B cell (primary cell): ENCODE results near the gene CEBPZOS. TPM values are rescaled to one million over a fixed set of nuclear protein-coding genes. Genes with fewer than 3 reads are reported as not detected.
A peak's percentile ranks its signal among the peaks of the same experiment; 100 is the strongest.

Experiments used
- ATAC-seq: fragments of 200-7000 bp; cut with Tn5 transposase; one replicate; pipeline ENCODE4 v1.10.0; 2021; ENCODE audit warnings: low read depth, mild to moderate bottlenecking, moderate number of reproducible peaks, moderate library complexity
- CTCF ChIA-PET: fragments of 350-600 bp; sonication (Branson Sonifier 250); formaldehyde crosslinking; loops from one replicate; lab custom pipeline; 2021; ENCODE audit warnings: antibody characterized with exemption, inconsistent platforms; lab: Charles Lee
- POLR2A ChIA-PET: fragments of 350-600 bp; sonication (Branson Sonifier 250); formaldehyde crosslinking; loops from one replicate; lab custom pipeline; 2021; ENCODE audit warnings: antibody characterized with exemption; lab: Charles Lee
- DNase-seq: peaks from one replicate; pipeline ENCODE4 v3.0.0; 2013
- H2AFZ ChIP-seq: 2 replicates; pipeline ENCODE4 v1.6.1; 2012; ENCODE audit warnings: mild to moderate bottlenecking, low read depth, low read length; ENCODE audit not compliant: insufficient read depth, poor library complexity, severe bottlenecking
- H3K27ac ChIP-seq, 2 donors: 1 replicate in 1 of 2; 2 replicates in 1 of 2; pipeline ENCODE4 v1.5.1; 2012 to 2013; ENCODE audit warnings: low read length in 2 of 2, mild to moderate bottlenecking in 2 of 2, moderate library complexity in 1 of 2
- H3K27me3 ChIP-seq, 4 experiments: fragments of 200-600 bp in 1 of 4; sonication (generic) in 1 of 4; replicated peaks in 1 of 4; 1 replicate in 2 of 4; 2 replicates in 2 of 4; pipeline versions ENCODE4 v1.6.1 to v1.7.0; 2013 to 2016; ENCODE audit warnings: low read length in 3 of 4, mild to moderate bottlenecking in 2 of 4, mixed read lengths in 1 of 4, moderate library complexity in 1 of 4; ENCODE audit not compliant: insufficient read depth in 4 of 4, control insufficient read depth in 3 of 4; ENCODE audit errors: control extremely low read depth in 1 of 4
- H3K36me3 ChIP-seq, 2 experiments: replicated peaks in 1 of 2; 1 replicate in 1 of 2; 2 replicates in 1 of 2; pipeline versions ENCODE4 v1.6.1 to v1.7.1; 2013; ENCODE audit warnings: low read length in 1 of 2; ENCODE audit not compliant: insufficient read depth in 2 of 2, control insufficient read depth in 1 of 2; ENCODE audit errors: control extremely low read depth in 1 of 2, extremely low read depth in 1 of 2
- H3K4me1 ChIP-seq, 2 donors: fragments of 200-600 bp in 1 of 2; sonication (generic) in 1 of 2; 1 replicate in 1 of 2; 2 replicates in 1 of 2; pipeline versions ENCODE4 v1.5.1 to v1.6.1; 2013 to 2017; ENCODE audit warnings: low read length in 2 of 2; ENCODE audit not compliant: control insufficient read depth in 2 of 2, insufficient read depth in 2 of 2
- H3K4me2 ChIP-seq: replicated peaks from 2 replicates; pipeline ENCODE3; 2012; ENCODE audit warnings: mild to moderate bottlenecking, low read depth, low read length; ENCODE audit not compliant: poor library complexity, severe bottlenecking
- H3K4me3 ChIP-seq, 5 experiments: fragments of 200-600 bp in 1 of 5; sonication (generic) in 1 of 5; 1 replicate in 3 of 5; 2 replicates in 2 of 5; pipeline versions ENCODE4 v1.5.1 to v1.7.0; 2011 to 2016; ENCODE audit warnings: low read length in 4 of 5, mild to moderate bottlenecking in 4 of 5, low read depth in 2 of 5, control low read depth in 1 of 5, moderate library complexity in 1 of 5; ENCODE audit not compliant: insufficient read depth in 1 of 5; ENCODE audit errors: control extremely low read depth in 1 of 5, extremely low read depth in 1 of 5
- H3K79me2 ChIP-seq: fragments of 200-600 bp; sonication (generic); one replicate; pipeline ENCODE4 v1.6.0; 2016; ENCODE audit warnings: low read length; ENCODE audit not compliant: control insufficient read depth, insufficient read depth
- H3K9ac ChIP-seq: fragments of 200-600 bp; sonication (generic); 2 replicates; pipeline ENCODE4 v1.6.1; 2017; ENCODE audit warnings: mild to moderate bottlenecking, low read length, moderate library complexity
- H3K9me3 ChIP-seq, 3 donors: one replicate each; pipeline versions ENCODE4 v1.6.1 to v1.7.1; 2013; ENCODE audit warnings: low read length in 2 of 3; ENCODE audit not compliant: control insufficient read depth in 2 of 3, insufficient read depth in 1 of 3; ENCODE audit errors: control extremely low read depth in 1 of 3
- H4K20me1 ChIP-seq: 2 replicates; pipeline ENCODE4 v1.6.0; 2012; ENCODE audit warnings: mild to moderate bottlenecking, low read length; ENCODE audit not compliant: insufficient read depth, control insufficient read depth, poor library complexity, severe bottlenecking
- H3K27ac Mint-ChIP-seq: one replicate; pipeline ENCODE4 v1.8.0; 2021; ENCODE audit warnings: mixed read lengths
- H3K27me3 Mint-ChIP-seq: one replicate; pipeline ENCODE4 v1.8.0; 2021; ENCODE audit warnings: mixed read lengths
- H3K4me1 Mint-ChIP-seq: one replicate; pipeline ENCODE4 v1.8.0; 2021; ENCODE audit warnings: mixed read lengths
- H3K4me3 Mint-ChIP-seq: one replicate; pipeline ENCODE4 v1.8.0; 2021; ENCODE audit warnings: mixed read lengths
- H3K9me3 Mint-ChIP-seq: one replicate; pipeline ENCODE4 v1.8.0; 2022; ENCODE audit warnings: mixed read lengths; ENCODE audit not compliant: insufficient read depth
- CTCF ChIP-seq: fragments of 200-600 bp; IDR thresholded peaks from one replicate; pipeline ENCODE4 v1.8.0; 2022; ENCODE audit warnings: antibody characterized with exemption, mild to moderate bottlenecking
- EZH2 ChIP-seq: IDR thresholded peaks from 2 replicates; pipeline ENCODE4 v1.6.1; 2012; ENCODE audit warnings: borderline replicate concordance, low read depth, mild to moderate bottlenecking, moderate library complexity, low read length; ENCODE audit not compliant: insufficient read depth, poor library complexity, severe bottlenecking
- WGBS: methylation state at CpG from one replicate; pipeline ENCODE4 v1.1.5; 2013; ENCODE audit warnings: missing lambda C conversion rate; ENCODE audit not compliant: insufficient coverage; 5-methylcytosine and 5-hydroxymethylcytosine counted together
- intact Hi-C: fragments of 100-400 bp; cut with micrococcal nuclease; formaldehyde crosslinking; loops from one replicate; pipeline ENCODE4 v1.10.0; 2022
- polyA plus RNA-seq: library from polyadenylated mRNA; depleted of rRNA; stranded (reverse); fragments of >200 nt; gene quantifications from 2 replicates; pipeline ENCODE4 v1.2.3, GENCODE V29; 2012
- total RNA-seq, 2 donors: library from RNA; stranded (reverse); fragments of 120-200 nt in 1 of 2; gene quantifications; 1 replicate in 1 of 2; 2 replicates in 1 of 2; pipeline versions ENCODE4 v1.2.3 to v1.2.4, GENCODE V29; 2013 to 2022

The CEBPZOS gene
- total and polyA plus RNA-seq, 2 donors (not counting 1 experiment from before 2014, with no cell fraction given): 17.6 to 36.7 TPM

DNA sequence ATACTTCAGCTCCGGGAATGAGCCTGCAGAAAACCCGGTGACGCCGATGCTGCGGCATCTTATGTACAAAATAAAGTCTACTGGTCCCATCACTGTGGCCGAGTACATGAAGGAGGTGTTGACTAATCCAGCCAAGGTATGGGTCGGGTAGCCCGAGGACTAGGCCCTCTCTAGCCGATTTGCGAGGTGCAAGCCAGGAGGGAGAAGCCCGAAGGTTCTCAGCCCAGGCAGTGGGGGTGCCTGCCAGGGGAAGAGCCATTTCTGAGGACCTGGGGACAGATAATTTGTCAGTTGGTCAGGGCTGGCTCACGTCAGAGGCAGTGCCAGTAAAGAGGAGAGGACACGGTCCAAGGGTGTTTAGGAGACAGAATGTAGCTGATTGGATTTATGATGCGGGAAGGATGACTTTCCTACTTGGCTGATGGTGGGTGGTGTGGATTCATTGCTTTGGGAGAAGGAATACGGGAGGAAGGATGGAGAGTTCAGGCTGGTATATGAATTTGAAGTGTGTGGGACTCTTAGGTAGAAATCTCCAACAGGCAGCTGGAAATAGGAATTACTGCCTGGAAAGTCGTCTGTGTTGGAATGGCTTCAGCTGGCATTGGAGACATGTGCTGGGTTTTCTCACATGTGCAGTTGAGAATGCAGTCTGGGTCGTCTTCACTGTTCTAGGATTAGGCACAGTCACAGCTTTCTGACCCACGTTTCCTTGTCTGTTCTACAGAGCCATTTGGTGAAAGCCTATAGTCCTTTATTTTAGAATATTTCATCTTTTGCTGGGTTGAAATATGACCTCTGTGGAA is 36.0 kb downstream of the CEBPZOS start:
- WGBS: 27% methylated on average over 18 of the region's 18 CpGs
- H3K27me3 ChIP-seq: no peaks in the 10 kb centered on the region
- CTCF ChIA-PET: interaction anchor here (1.1 to 1.4 kb wide), 2 partner anchors 12 to 22 kb away, joined by 3 read pairs; no protein-coding TSS in a partner anchor
- intact Hi-C loops: loop anchor here (5.0 kb wide), 1 partner anchor 265 kb away; the partner anchor contains the start of gene STRN
- DNase-seq: no peak
- POLR2A ChIA-PET: interaction anchor here (0.6 to 1.7 kb wide), 3 partner anchors 12 to 35 kb away, joined by 3 to 4 read pairs (median 4); no protein-coding TSS in a partner anchor
- H3K4me2 ChIP-seq: peak overlapping the region; percentile 80
- H3K9me3 ChIP-seq: no peaks in the 10 kb centered on the region
- H3K27ac ChIP-seq: peak overlapping the region; percentile 85 to 90
- peaks cover under 1 to 20% of the 10 kb centered on the region in 2 experiments for H3K36me3 ChIP-seq
- H3K4me3 Mint-ChIP-seq: no peak overlapping the region
- H3K27ac Mint-ChIP-seq: no peak overlapping the region
- H3K4me3 ChIP-seq: peak overlapping the region; percentile 76 to 95 (median 91)
- peaks cover 12% of the 10 kb centered on the region for H4K20me1 ChIP-seq
- H3K79me2 ChIP-seq: peaks cover 79% of the 10 kb centered on the region
- no peaks in the 10 kb centered on the region for H3K9me3 Mint-ChIP-seq
- TF ChIP-seq CTCF (no peak), EZH2 (no peak)
- no peaks in the 10 kb centered on the region for H3K27me3 Mint-ChIP-seq
- H3K4me1 ChIP-seq: peaks cover 26 to 28% of the 10 kb centered on the region in 2 donors
- H2AFZ ChIP-seq: peak overlapping the region; percentile 86
- peak overlapping the region; percentile 94 for H3K9ac ChIP-seq
- ATAC-seq: no peak
- H3K4me1 Mint-ChIP-seq: peaks cover 12% of the 10 kb centered on the region

DNA sequence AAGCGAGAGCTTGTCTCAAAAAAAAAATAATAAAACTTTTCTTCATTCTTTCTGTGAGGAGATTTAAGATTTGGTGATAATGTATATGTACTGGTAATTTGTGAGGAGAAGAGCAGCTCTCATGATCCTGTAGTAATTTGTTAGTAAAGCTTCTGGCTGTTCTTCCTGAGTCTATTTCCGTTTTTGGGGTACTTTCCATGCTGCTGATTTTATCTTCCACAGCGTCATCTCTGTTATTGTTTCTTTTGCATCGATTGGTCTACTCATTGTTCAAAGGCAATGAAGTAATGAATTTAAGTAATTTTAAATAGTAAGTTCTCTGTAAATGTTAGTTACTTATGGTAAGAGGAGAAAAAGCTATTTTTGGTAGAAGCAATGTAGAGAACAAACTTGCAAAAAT is 47.1 kb downstream of the CEBPZOS start:
- ChIA-PET CTCF (interaction anchor here (0.7 kb wide), 1 partner anchor 633 kb away, joined by 3 read pairs; no protein-coding TSS in a partner anchor), POLR2A (no interaction called here)
- Histone ChIP-seq H3K4me2 (no peak overlapping the region), H3K79me2 (no peaks in the 10 kb centered on the region), H3K9ac (no peak overlapping the region), H3K27ac (no peak overlapping the region), H4K20me1 (no peaks in the 10 kb centered on the region), H3K4me3 (no peak overlapping the region), H3K9me3 (no peaks in the 10 kb centered on the region), H3K36me3 (peaks cover 25 to 66% of the 10 kb centered on the region in 2 experiments), H3K4me1 (no peaks in the 10 kb centered on the region), H3K27me3 (no peaks in the 10 kb centered on the region), H2AFZ (no peak overlapping the region)
- intact Hi-C loops: loop anchor here (5.0 kb wide), 1 partner anchor 39 kb away; no protein-coding TSS in a partner anchor
- peak overlapping the region; percentile 41 for H3K27ac Mint-ChIP-seq
- no peaks in the 10 kb centered on the region for H3K9me3 Mint-ChIP-seq
- ATAC-seq: no peak
- peaks cover 2% of the 10 kb centered on the region for H3K4me1 Mint-ChIP-seq
- no peak for DNase-seq
- TF ChIP-seq EZH2: no peak
- TF ChIP-seq CTCF: no peak
- H3K4me3 Mint-ChIP-seq: no peak overlapping the region
- WGBS: no CpG with 5 or more reads among the region's 4 CpGs
- no peaks in the 10 kb centered on the region for H3K27me3 Mint-ChIP-seq
